ENCODE data around the gene RFFL.

GRCh38 chr17:35046245-35046644 lies 17.3 kb downstream of the RFFL start:
- TF ChIP-seq CTCF (IDR thresholded peaks at IDR 0.05): no peak
- TF ChIP-seq POLR2A (IDR thresholded peaks at IDR 0.05): no peak
